ENCODE data around the gene CDV3. TPM values are rescaled to one million over a fixed set of nuclear protein-coding genes. Genes with fewer than 3 reads are reported as not detected.

Gene CDV3
- total RNA-seq, 1 experiment from 2014 or later, result 173 TPM

- H3K4me1 Mint-ChIP-seq, result peaks cover 0 to under 1% of the 10 kb centered on the region in 2 experiments; a peak in 2 of 4 replicates
- no peak overlapping the region for H2AK5ac ChIP-seq (ENCODE audit: insufficient read length, low read length)
- TF ChIP-seq, protein P1, sequence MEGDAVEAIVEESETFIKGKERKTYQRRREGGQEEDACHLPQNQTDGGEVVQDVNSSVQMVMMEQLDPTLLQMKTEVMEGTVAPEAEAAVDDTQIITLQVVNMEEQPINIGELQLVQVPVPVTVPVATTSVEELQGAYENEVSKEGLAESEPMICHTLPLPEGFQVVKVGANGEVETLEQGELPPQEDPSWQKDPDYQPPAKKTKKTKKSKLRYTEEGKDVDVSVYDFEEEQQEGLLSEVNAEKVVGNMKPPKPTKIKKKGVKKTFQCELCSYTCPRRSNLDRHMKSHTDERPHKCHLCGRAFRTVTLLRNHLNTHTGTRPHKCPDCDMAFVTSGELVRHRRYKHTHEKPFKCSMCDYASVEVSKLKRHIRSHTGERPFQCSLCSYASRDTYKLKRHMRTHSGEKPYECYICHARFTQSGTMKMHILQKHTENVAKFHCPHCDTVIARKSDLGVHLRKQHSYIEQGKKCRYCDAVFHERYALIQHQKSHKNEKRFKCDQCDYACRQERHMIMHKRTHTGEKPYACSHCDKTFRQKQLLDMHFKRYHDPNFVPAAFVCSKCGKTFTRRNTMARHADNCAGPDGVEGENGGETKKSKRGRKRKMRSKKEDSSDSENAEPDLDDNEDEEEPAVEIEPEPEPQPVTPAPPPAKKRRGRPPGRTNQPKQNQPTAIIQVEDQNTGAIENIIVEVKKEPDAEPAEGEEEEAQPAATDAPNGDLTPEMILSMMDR (conservative IDR thresholded peaks at IDR 0.05), result no peak
These were observed 15.4 kb downstream of the CDV3 start for GRCh38 chr3:133588784-133589465.

More at GRCh38 chr3:133588784-133589465, 15.4 kb downstream of the CDV3 start:
- no peaks in the 10 kb centered on the region for H3K9me3 ChIP-seq (ENCODE audit: control insufficient read depth, low read depth, low read length)
- no peak overlapping the region for H2BK5ac ChIP-seq (ENCODE audit: insufficient read length, low read length)
- H4K91ac ChIP-seq (ENCODE audit: insufficient read length, low read depth, low read length), result no peak overlapping the region
- H2BK120ac ChIP-seq (ENCODE audit: low read depth, low read length, poor library complexity, severe bottlenecking), result no peak overlapping the region
- H2BK12ac ChIP-seq (ENCODE audit: insufficient read length, low read depth, low read length), result no peak overlapping the region
- H3K56ac ChIP-seq (ENCODE audit: insufficient read length, low read depth, low read length), result no peak overlapping the region
- no peaks in the 10 kb centered on the region for H4K20me1 ChIP-seq (ENCODE audit: control insufficient read depth, insufficient read depth, insufficient read length)
- no peak overlapping the region for H3K27ac ChIP-seq (ENCODE audit: insufficient read length, low read depth, low read length)
- no peak overlapping the region for H3K4me2 ChIP-seq (ENCODE audit: insufficient read depth, insufficient read length, low read length)
- H3K27me3 ChIP-seq (ENCODE audit: insufficient read depth, low read length), result no peaks in the 10 kb centered on the region
- DNase-seq, result no peak
- no peaks in the 10 kb centered on the region for H3K4me1 ChIP-seq (ENCODE audit: insufficient read depth, low read length)
- H4K8ac ChIP-seq (replicated peaks; ENCODE audit: insufficient read length, low read depth, low read length), result no peak overlapping the region
- H3K4me3 Mint-ChIP-seq, result no peak overlapping the region
- no peak overlapping the region for H3K14ac ChIP-seq (ENCODE audit: insufficient read depth, low read length)
- H2BK15ac ChIP-seq (ENCODE audit: low read depth, low read length), result no peak overlapping the region
- no peak overlapping the region for H3K18ac ChIP-seq (ENCODE audit: insufficient read length, low read depth, low read length)
- H3K4ac ChIP-seq (ENCODE audit: low read depth, low read length), result no peak overlapping the region
- H2BK20ac ChIP-seq (ENCODE audit: low read depth, low read length, poor library complexity, severe bottlenecking), result no peak overlapping the region
- no peak overlapping the region for H2AFZ ChIP-seq (ENCODE audit: low read length)
- no peak overlapping the region for H3T11ph ChIP-seq (ENCODE audit: low read length)
- H3K36me3 Mint-ChIP-seq (ENCODE audit: insufficient read depth in 1 of 3, low read depth in 3 of 3), result peaks cover 30 to 60% (median 55%) of the 10 kb centered on the region in 3 experiments; a peak in 6 of 7 replicates
- H3K23me2 ChIP-seq (ENCODE audit: insufficient read length, low read depth, low read length, poor library complexity, severe bottlenecking), result no peaks in the 10 kb centered on the region
- no peaks in the 10 kb centered on the region for H3K79me1 ChIP-seq (ENCODE audit: insufficient read depth, low read depth, low read length, poor library complexity, severe bottlenecking)
- no peaks in the 10 kb centered on the region for H3K27me3 Mint-ChIP-seq (ENCODE audit: low read depth)
- no CpG with 5 or more reads among the region's 2 CpGs for WGBS (ENCODE audit: extremely low coverage, insufficient read length, low lambda C conversion rate)
- H3K23ac ChIP-seq (ENCODE audit: insufficient read length, low read depth, low read length), result no peak overlapping the region
- H4K5ac ChIP-seq (ENCODE audit: insufficient read length, low read depth, low read length), result no peak overlapping the region
- H3K79me2 ChIP-seq (ENCODE audit: insufficient read depth, low read length), result no peaks in the 10 kb centered on the region
- no peak overlapping the region for H3K9ac ChIP-seq (ENCODE audit: extremely low read depth, insufficient read length, low read length)
- peak overlapping the region in 1 of 3 experiments; percentile 87; a peak in 1 of 7 replicates for H3K27ac Mint-ChIP-seq
- H3K9me3 Mint-ChIP-seq, result no peaks in the 10 kb centered on the region

Data from H9 (cell line).